K562 (cell line): ENCODE results near the gene MTMR3. TPM values are rescaled to one million over a fixed set of nuclear protein-coding genes. Genes with fewer than 3 reads are reported as not detected.

Experiments
- ATAC-seq: fragments of 200-7000 bp; cut with Tn5 transposase; 3 replicates; pipeline ENCODE4 v1.9.1; 2020; ENCODE audit warnings: moderate library complexity
- BruUV-seq: library from RNA; stranded (reverse); fragments of 400-500 nt; replicated peaks from 2 replicates; lab custom pipeline; 2021; lab: Mats Ljungman, UMichigan
- CTCF ChIA-PET: fragments of 300-600 bp; formaldehyde crosslinking; extraction: SDS; loops from one replicate; lab custom pipeline; 2021; ENCODE audit warnings: low intra/inter-chr PET ratio; lab: Yijun Ruan, JAX
- POLR2A ChIA-PET: fragments of 300-600, 350-650 bp; sonication (Branson Sonifier 250); formaldehyde crosslinking; extraction: SDS; loops from one replicate; lab custom pipeline; 2021; ENCODE audit warnings: antibody characterized with exemption, inconsistent platforms; lab: Yijun Ruan, JAX
- DNase-seq, 4 experiments: peaks; one replicate each; pipeline versions ENCODE4 v3.0.0 to v3.0.0-alpha.2; 2011 to 2018; ENCODE audit warnings: low spot score in 3 of 4, mixed read lengths in 3 of 4; ENCODE audit errors: extremely low read depth in 1 of 4
- FAIRE-seq: peaks from 2 replicates; lab custom pipeline; 2011; peaks lifted over from hg19 to GRCh38; lab: Jason Lieb, UNC
- H2AFZ ChIP-seq: 2 replicates; pipeline ENCODE4 v1.6.0; 2011; ENCODE audit warnings: low read depth, low read length, control low read depth, inconsistent platforms
- H3K27ac ChIP-seq: fragments of 200-600 bp; 3 replicates; pipeline ENCODE4 v1.8.0; 2011; ENCODE audit warnings: low read depth, mild to moderate bottlenecking, control low read depth, inconsistent platforms, low read length, moderate library complexity, mixed read lengths; ENCODE audit errors: extremely low read depth
- H3K27me3 ChIP-seq, 2 experiments: fragments of 300-600 bp in 1 of 2; 2 replicates in 1 of 2; 3 replicates in 1 of 2; pipeline versions ENCODE4 v1.6.0 to v1.8.0; 2011; ENCODE audit warnings: inconsistent platforms in 2 of 2, low read length in 2 of 2, mild to moderate bottlenecking in 1 of 2, mixed read lengths in 1 of 2, moderate library complexity in 1 of 2; ENCODE audit not compliant: control insufficient read depth in 2 of 2, insufficient read depth in 2 of 2
- H3K36me3 ChIP-seq: fragments of 300-600 bp; 3 replicates; pipeline ENCODE4 v1.8.0; 2011; ENCODE audit warnings: mild to moderate bottlenecking, low read length, inconsistent platforms; ENCODE audit not compliant: control insufficient read depth, insufficient read depth
- H3K4me1 ChIP-seq, 2 experiments: fragments of 200-600 bp in 1 of 2; replicated peaks in 1 of 2; 2 replicates in 1 of 2; 3 replicates in 1 of 2; pipeline versions ENCODE4 v1.5.1 to v1.8.0; 2011; ENCODE audit warnings: inconsistent platforms in 2 of 2, low read length in 2 of 2, mild to moderate bottlenecking in 1 of 2, mixed read lengths in 1 of 2, moderate library complexity in 1 of 2; ENCODE audit not compliant: control insufficient read depth in 2 of 2, insufficient read depth in 2 of 2
- H3K4me2 ChIP-seq: 2 replicates; pipeline ENCODE4 v1.6.1; 2011; ENCODE audit warnings: low read length, control low read depth, inconsistent platforms, mixed read lengths; ENCODE audit not compliant: insufficient read depth
- H3K4me3 ChIP-seq: fragments of 200-600 bp; sonication (generic), shearing (Covaris generic); 2 replicates; pipeline ENCODE4 v1.5.1; 2016; ENCODE audit warnings: control low read depth, inconsistent platforms
- H3K79me2 ChIP-seq: fragments of 200-600 bp; 3 replicates; pipeline ENCODE4 v1.8.0; 2011; ENCODE audit warnings: low read length, inconsistent platforms; ENCODE audit not compliant: control insufficient read depth, insufficient read depth
- H3K9ac ChIP-seq, 2 experiments: 2 replicates each; pipeline versions ENCODE4 v1.6.0 to v1.6.1; 2011; ENCODE audit warnings: low read depth in 2 of 2, low read length in 2 of 2, control low read depth in 1 of 2, inconsistent platforms in 1 of 2, mild to moderate bottlenecking in 1 of 2, mixed read lengths in 1 of 2; ENCODE audit not compliant: insufficient read depth in 1 of 2
- H3K9me1 ChIP-seq: one replicate; pipeline ENCODE4 v1.6.0; 2011; ENCODE audit warnings: inconsistent platforms, mild to moderate bottlenecking, low read length, moderate library complexity; ENCODE audit not compliant: control insufficient read depth, insufficient read depth
- H3K9me3 ChIP-seq: replicated peaks from 2 replicates; pipeline ENCODE4 v1.5.1; 2011; ENCODE audit warnings: low read depth, low read length, inconsistent platforms; ENCODE audit not compliant: control insufficient read depth, insufficient read depth
- H4K20me1 ChIP-seq: replicated peaks from 2 replicates; pipeline ENCODE4 v1.6.1; 2011; ENCODE audit warnings: low read length, inconsistent platforms, mixed read lengths; ENCODE audit not compliant: control insufficient read depth, insufficient read depth
- CAMTA2 ChIP-seq: fragments of 250-450 bp; sonication (Bioruptor Pico); conservative IDR thresholded peaks from 2 replicates; pipeline ENCODE4 v1.5.1; 2022
- CEBPB ChIP-seq: fragments of 450-650 bp; IDR thresholded peaks from 2 replicates; pipeline ENCODE4 v1.6.1; 2016; ENCODE audit warnings: missing genetic modification characterization, missing compliant biosample characterization
- GTF2F1 ChIP-seq: IDR thresholded peaks from 2 replicates; pipeline ENCODE4 v1.6.1; 2011; ENCODE audit warnings: low read depth, low read length, improper control_type of control experiment
- ZNF184 ChIP-seq: sonication (generic); formaldehyde crosslinking; IDR thresholded peaks from 2 replicates; pipeline ENCODE4 v1.5.0; 2020; ENCODE audit warnings: missing genetic modification reagents
- ZNF324 ChIP-seq: fragments of 250-450 bp; sonication (Bioruptor Pico); IDR thresholded peaks from 2 replicates; pipeline ENCODE4 v1.4.0; 2020; ENCODE audit warnings: mild to moderate bottlenecking
- in situ Hi-C: fragments of 300-500 bp; cut with MboI; formaldehyde crosslinking; loops from 4 replicates; pipeline ENCODE4 v1.15.0; 2018; ENCODE audit warnings: inconsistent platforms, mixed read lengths
- intact Hi-C: fragments of 100-400 bp; cut with micrococcal nuclease; formaldehyde crosslinking; loops from 2 replicates; pipeline ENCODE4 v1.14.2; 2022
- polyA plus RNA-seq, 8 experiments: library from polyadenylated mRNA; depleted of rRNA in 4 of 8; stranded (reverse) in 5 of 8; unstranded in 3 of 8; fragments of >200 nt; fragmentation: Nextera tagmentation in 2 of 8; fragmentation: Illumina TruSeq in 1 of 8; extraction: Ambion mirVana in 2 of 8; extraction: Trizol in 1 of 8; gene quantifications; 2 replicates each; pipeline versions ENCODE4 v1.2.1 to v1.2.3, GENCODE V29; 2011 to 2014; ENCODE audit warnings: inconsistent platforms in 1 of 8, missing spikeins in 1 of 8
- total RNA-seq, 7 experiments: library from RNA; depleted of rRNA in 6 of 7; stranded (reverse); fragments of >200 nt in 6 of 7; fragmentation: Illumina TruSeq in 2 of 7; extraction: Trizol in 2 of 7; gene quantifications; 2 replicates each; pipeline versions ENCODE4 v1.2.1 to v1.2.3, GENCODE V29; 2011 to 2021; ENCODE audit warnings: low replicate concordance in 1 of 7
- TF ChIP-seq, protein P1 (sequence below): sonication (generic); formaldehyde crosslinking; IDR thresholded peaks from 2 replicates; pipeline ENCODE4 v1.8.0; 2022; ENCODE audit warnings: mild to moderate bottlenecking, low read depth, missing genetic modification reagents
- TF ChIP-seq, protein P2 (sequence below): fragments of 450-650 bp; IDR thresholded peaks from 2 replicates; pipeline ENCODE4 v1.6.1; 2016

The MTMR3 gene
- total and polyA plus RNA-seq, 9 of the 15 experiments (the other 6 are each of a cell fraction or from before 2014, with no cell fraction given) = 1.6 to 13.7 (median 7.9) TPM

DNA sequence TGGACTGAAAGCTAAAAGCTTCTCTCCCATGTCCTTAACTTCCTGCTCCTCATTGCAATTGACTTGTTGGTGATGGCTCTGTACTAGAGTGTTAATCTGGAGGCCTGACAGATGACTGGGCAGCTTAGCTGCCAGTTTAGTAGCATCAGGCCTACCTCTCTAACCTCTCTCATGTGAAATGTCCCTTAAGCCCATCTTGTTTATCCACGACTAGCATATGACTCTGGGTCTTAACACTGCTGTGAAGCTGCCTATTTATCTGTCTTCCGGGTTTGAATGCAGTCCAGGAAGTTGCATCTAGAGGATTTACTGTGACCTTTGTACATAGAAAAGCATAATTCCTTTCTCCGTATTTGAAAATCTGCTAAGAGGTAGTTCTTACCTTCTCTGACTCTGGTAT, 112.0 kb downstream of the MTMR3 start (continued):
- TF ChIP-seq, protein P1, sequence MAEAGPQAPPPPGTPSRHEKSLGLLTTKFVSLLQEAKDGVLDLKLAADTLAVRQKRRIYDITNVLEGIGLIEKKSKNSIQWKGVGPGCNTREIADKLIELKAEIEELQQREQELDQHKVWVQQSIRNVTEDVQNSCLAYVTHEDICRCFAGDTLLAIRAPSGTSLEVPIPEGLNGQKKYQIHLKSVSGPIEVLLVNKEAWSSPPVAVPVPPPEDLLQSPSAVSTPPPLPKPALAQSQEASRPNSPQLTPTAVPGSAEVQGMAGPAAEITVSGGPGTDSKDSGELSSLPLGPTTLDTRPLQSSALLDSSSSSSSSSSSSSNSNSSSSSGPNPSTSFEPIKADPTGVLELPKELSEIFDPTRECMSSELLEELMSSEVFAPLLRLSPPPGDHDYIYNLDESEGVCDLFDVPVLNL (CRISPR knock-in tag) = no peak
- no peak for TF ChIP-seq CEBPB
- TF ChIP-seq GTF2F1 = no peak
- TF ChIP-seq, all 486 proteins: peak for 10

DNA sequence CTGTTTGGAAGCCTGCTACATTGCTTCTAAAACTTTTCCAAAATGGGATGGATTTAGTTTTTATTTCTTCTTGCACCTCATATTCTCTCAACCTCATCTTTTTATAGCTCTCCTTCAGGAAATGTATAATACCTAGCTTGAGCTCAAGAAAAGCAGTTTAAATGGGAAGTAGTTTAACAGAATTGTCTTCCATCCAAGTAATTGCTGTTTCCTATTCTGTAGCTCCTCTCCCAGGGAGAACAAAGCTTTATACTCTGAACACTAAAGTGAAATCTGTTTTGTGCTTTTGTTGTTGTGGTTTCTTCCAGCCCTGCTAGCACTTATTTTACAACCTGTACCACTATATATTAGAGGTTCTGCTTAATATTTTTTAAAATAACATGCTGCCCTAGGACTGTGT, 114.1 kb downstream of the MTMR3 start:
- TF ChIP-seq CAMTA2 (CRISPR knock-in tag) = no peak
- TF ChIP-seq ZNF184 (CRISPR knock-in tag) = no peak
- TF ChIP-seq ZNF324 (CRISPR knock-in tag) = no peak
- TF ChIP-seq, protein P2, sequence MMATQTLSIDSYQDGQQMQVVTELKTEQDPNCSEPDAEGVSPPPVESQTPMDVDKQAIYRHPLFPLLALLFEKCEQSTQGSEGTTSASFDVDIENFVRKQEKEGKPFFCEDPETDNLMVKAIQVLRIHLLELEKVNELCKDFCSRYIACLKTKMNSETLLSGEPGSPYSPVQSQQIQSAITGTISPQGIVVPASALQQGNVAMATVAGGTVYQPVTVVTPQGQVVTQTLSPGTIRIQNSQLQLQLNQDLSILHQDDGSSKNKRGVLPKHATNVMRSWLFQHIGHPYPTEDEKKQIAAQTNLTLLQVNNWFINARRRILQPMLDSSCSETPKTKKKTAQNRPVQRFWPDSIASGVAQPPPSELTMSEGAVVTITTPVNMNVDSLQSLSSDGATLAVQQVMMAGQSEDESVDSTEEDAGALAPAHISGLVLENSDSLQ = no peak
- no peak for ATAC-seq

More for the DNA sequence above, 114.1 kb downstream of the MTMR3 start:
- in situ Hi-C loops = no loop called here
- H3K79me2 ChIP-seq = no peaks in the 10 kb centered on the region
- H3K9ac ChIP-seq = no peak overlapping the region
- ChIA-PET POLR2A (no interaction called here), CTCF (no interaction called here)
- DNase-seq (no peak), FAIRE-seq (no peak)
- H3K9me1 ChIP-seq = no peaks in the 10 kb centered on the region
- H3K4me1 ChIP-seq = peaks cover 0 to 19% of the 10 kb centered on the region in 2 experiments; a peak in 3 of 5 replicates
- H3K9me3 ChIP-seq = no peaks in the 10 kb centered on the region
- no peak overlapping the region for H2AFZ ChIP-seq
- no peaks in the 10 kb centered on the region for H4K20me1 ChIP-seq
- H3K27me3 ChIP-seq = no peaks in the 10 kb centered on the region
- no TSS peak for BruUV-seq
- intact Hi-C loops = no loop called here
- H3K4me2 ChIP-seq = no peak overlapping the region
- no peak overlapping the region for H3K27ac ChIP-seq
- no peak overlapping the region for H3K4me3 ChIP-seq
- peaks cover 20% of the 10 kb centered on the region; the same call in 2 of the 3 replicates for H3K36me3 ChIP-seq
